Activated CD4-positive, alpha-beta memory T cell treated with anti-CD3 and anti-CD28 coated beads for 36 hours (primary cell): ENCODE results near the gene LMAN1L. TPM values are rescaled to one million over a fixed set of nuclear protein-coding genes. Genes with fewer than 3 reads are reported as not detected.

ENCODE experiments used
- CTCF ChIA-PET: fragments of 350-600 bp; sonication (Branson Sonifier 250); formaldehyde crosslinking; loops from one replicate; lab custom pipeline; 2021; ENCODE audit warnings: antibody characterized with exemption, inconsistent platforms; lab: Charles Lee
- POLR2A ChIA-PET: fragments of 350-600 bp; sonication (Branson Sonifier 250); formaldehyde crosslinking; loops from one replicate; lab custom pipeline; 2021; ENCODE audit warnings: antibody characterized with exemption; lab: Charles Lee
- DNase-seq: peaks from one replicate; pipeline ENCODE4 v3.0.0-alpha.2; 2020
- H3K27ac Mint-ChIP-seq: one replicate; pipeline ENCODE4 v1.8.0; 2021; ENCODE audit warnings: mixed read lengths
- H3K27me3 Mint-ChIP-seq: one replicate; pipeline ENCODE4 v1.8.0; 2021; ENCODE audit warnings: mixed read lengths
- H3K36me3 Mint-ChIP-seq: one replicate; pipeline ENCODE4 v1.8.0; 2021; ENCODE audit warnings: mixed read lengths
- H3K4me1 Mint-ChIP-seq: one replicate; pipeline ENCODE4 v1.8.0; 2021; ENCODE audit warnings: low read depth, mixed read lengths
- H3K4me3 Mint-ChIP-seq: one replicate; pipeline ENCODE4 v1.8.0; 2021; ENCODE audit warnings: mild to moderate bottlenecking, mixed read lengths
- H3K9me3 Mint-ChIP-seq: one replicate; pipeline ENCODE4 v1.8.0; 2021; ENCODE audit warnings: mixed read lengths
- intact Hi-C: fragments of 100-400 bp; cut with micrococcal nuclease; formaldehyde crosslinking; loops from one replicate; pipeline ENCODE4 v1.15.1; 2023
- total RNA-seq, 2 experiments: library from RNA; stranded (reverse); gene quantifications; one replicate each; pipeline ENCODE4 v1.2.3, GENCODE V29; 2021

Gene LMAN1L
- total RNA-seq, 2 experiments from 2014 or later, result not detected

GRCh38 chr15:74794248-74794969 lies 18.2 kb upstream of the LMAN1L start:
- DNase-seq, result no peak
- no peaks in the 10 kb centered on the region for H3K9me3 Mint-ChIP-seq

GRCh38 chr15:74794970-74795349 lies 17.7 kb upstream of the LMAN1L start:
- POLR2A ChIA-PET, result interaction anchor here (0.9 to 9.4 kb wide), 2 partner anchors 16 to 20 kb away, joined by 4 to 116 read pairs; partner anchors contain the start of gene CSK
- DNase-seq, result no peak
- H3K27ac Mint-ChIP-seq, result peak overlapping the region; percentile 88
- intact Hi-C loops, result no loop called here
- CTCF ChIA-PET, result interaction anchor here (1.8 to 20.5 kb wide), 6 partner anchors 17 to 159 kb away, joined by 4 to 1220 read pairs (median 10); partner anchors contain the start of genes CSK and ULK3
- H3K36me3 Mint-ChIP-seq, result peaks cover 41% of the 10 kb centered on the region
- peaks cover 90% of the 10 kb centered on the region for H3K4me1 Mint-ChIP-seq
- H3K9me3 Mint-ChIP-seq, result no peaks in the 10 kb centered on the region
- H3K4me3 Mint-ChIP-seq, result peak overlapping the region; percentile 21
- H3K27me3 Mint-ChIP-seq, result no peaks in the 10 kb centered on the region

More at GRCh38 chr15:74794248-74794969, 18.2 kb upstream of the LMAN1L start:
- Mint-ChIP-seq H3K36me3 (peaks cover 41% of the 10 kb centered on the region), H3K27me3 (no peaks in the 10 kb centered on the region), H3K4me1 (peaks cover 90% of the 10 kb centered on the region), H3K4me3 (peak overlapping the region; percentile 21), H3K27ac (peak overlapping the region; percentile 88)
- POLR2A ChIA-PET, result interaction anchor here (0.9 to 9.4 kb wide), 5 partner anchors 10 to 144 kb away, joined by 3 to 116 read pairs (median 11); partner anchors contain the start of genes COX5A and CSK
- CTCF ChIA-PET, result interaction anchor here (0.6 to 20.5 kb wide), 14 partner anchors 10 to 177 kb away, joined by 3 to 1220 read pairs (median 6); partner anchors contain the start of genes CSK, CYP1A1 and ULK3
- intact Hi-C loops, result no loop called here

- H3K27me3 Mint-ChIP-seq, result no peaks in the 10 kb centered on the region
- DNase-seq, result peak; percentile 72
- H3K9me3 Mint-ChIP-seq, result no peaks in the 10 kb centered on the region
- CTCF ChIA-PET, result interaction anchor here (1.8 to 20.5 kb wide), 2 partner anchors 18 to 40 kb away, joined by 4 to 1220 read pairs; partner anchors contain the start of gene CSK
- peaks cover 86% of the 10 kb centered on the region for H3K4me1 Mint-ChIP-seq
- H3K27ac Mint-ChIP-seq, result peak overlapping the region; percentile 87
- intact Hi-C loops, result loop anchor here (1.0 kb wide), 2 partner anchors 9 to 15 kb away; no protein-coding TSS in a partner anchor
- POLR2A ChIA-PET, result interaction anchor here (0.9 to 2.8 kb wide), 4 partner anchors 9 to 23 kb away, joined by 3 to 15 read pairs (median 6); partner anchors contain the start of gene CSK
- peak overlapping the region; percentile 2 for H3K4me3 Mint-ChIP-seq
- H3K36me3 Mint-ChIP-seq, result peaks cover 44% of the 10 kb centered on the region
These were observed 16.5 kb upstream of the LMAN1L start for GRCh38 chr15:74795966-74796625.

DNA sequence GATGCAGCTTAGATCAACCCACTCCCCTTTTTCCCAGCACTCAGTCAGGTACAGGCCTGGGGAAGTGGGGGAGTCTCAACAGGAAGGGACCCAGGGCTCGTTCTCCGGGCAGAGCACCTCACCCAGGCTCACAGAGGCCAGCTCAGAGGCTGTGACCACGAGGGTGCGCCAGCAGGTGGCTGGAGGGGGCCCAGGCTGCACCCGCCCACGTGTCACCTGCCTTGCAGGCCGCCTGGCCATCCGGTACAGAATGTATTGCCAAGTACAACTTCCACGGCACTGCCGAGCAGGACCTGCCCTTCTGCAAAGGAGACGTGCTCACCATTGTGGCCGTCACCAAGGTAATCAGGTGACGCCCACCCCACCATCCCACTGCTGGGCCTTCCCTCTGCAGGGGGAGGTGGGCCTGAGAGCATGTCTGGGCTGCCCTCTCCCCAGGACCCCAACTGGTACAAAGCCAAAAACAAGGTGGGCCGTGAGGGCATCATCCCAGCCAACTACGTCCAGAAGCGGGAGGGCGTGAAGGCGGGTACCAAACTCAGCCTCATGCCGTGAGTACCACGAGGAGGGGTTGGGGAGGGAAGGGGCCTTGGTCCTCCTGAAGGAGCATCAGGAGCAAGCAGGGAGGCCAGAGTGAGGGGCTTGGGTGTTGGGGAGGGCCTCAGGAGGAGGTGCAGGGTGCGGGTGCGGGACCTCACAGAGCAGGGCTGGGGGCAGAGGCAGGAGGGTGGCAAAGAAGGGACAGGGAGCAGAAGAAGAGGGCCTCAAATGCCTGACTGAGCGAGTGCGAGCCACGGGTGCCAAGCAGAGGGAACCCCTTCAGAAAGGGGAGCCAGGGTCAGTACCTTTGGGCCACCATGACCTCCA lies 14.0 kb upstream of the LMAN1L start:
- no peak for DNase-seq
- Mint-ChIP-seq H3K4me1 (peaks cover 60% of the 10 kb centered on the region), H3K27ac (peak overlapping the region; percentile 91), H3K36me3 (peaks cover 51% of the 10 kb centered on the region), H3K4me3 (no peak overlapping the region), H3K9me3 (no peaks in the 10 kb centered on the region), H3K27me3 (no peaks in the 10 kb centered on the region)
- intact Hi-C loops, result no loop called here
- ChIA-PET POLR2A (interaction anchor here (0.6 to 2.8 kb wide), 7 partner anchors 11 to 27 kb away, joined by 3 to 12 read pairs (median 4); no protein-coding TSS in a partner anchor), CTCF (interaction anchor here (0.9 to 20.5 kb wide), 18 partner anchors 8 to 174 kb away, joined by 3 to 1220 read pairs (median 4); partner anchors contain the start of genes CPLX3, CSK, FAM219B and LMAN1L)

DNA sequence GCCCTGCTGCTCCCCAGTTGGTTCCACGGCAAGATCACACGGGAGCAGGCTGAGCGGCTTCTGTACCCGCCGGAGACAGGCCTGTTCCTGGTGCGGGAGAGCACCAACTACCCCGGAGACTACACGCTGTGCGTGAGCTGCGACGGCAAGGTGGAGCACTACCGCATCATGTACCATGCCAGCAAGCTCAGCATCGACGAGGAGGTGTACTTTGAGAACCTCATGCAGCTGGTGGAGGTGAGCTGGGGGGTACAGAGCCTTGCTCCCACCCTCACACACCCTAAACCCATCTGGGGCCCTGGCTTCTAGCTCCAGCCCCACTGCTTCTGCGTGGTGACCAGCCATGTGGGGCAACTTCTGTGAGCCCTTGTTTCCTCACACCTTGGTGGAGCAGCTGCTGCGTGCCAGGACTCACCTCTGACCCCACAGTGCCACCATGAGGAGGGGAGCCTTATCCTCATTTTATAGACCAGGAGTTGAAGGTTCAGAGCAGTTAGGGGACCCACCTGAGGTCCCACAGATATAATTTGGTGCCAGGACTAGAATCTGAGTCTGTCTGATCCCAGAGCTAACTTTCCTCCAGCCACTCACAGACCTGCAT lies 13.3 kb upstream of the LMAN1L start:
- POLR2A ChIA-PET, result interaction anchor here (0.6 to 2.8 kb wide), 7 partner anchors 12 to 28 kb away, joined by 3 to 12 read pairs (median 4); no protein-coding TSS in a partner anchor
- Mint-ChIP-seq H3K4me3 (no peak overlapping the region), H3K27me3 (no peaks in the 10 kb centered on the region), H3K9me3 (no peaks in the 10 kb centered on the region), H3K4me1 (peaks cover 56% of the 10 kb centered on the region), H3K27ac (peak overlapping the region; percentile 91), H3K36me3 (peaks cover 57% of the 10 kb centered on the region)
- CTCF ChIA-PET, result interaction anchor here (0.6 to 20.5 kb wide), 26 partner anchors 8 to 182 kb away, joined by 3 to 1220 read pairs (median 4); partner anchors contain the start of genes CPLX3, CSK, FAM219B and LMAN1L
- intact Hi-C loops, result no loop called here
- DNase-seq, result peak; percentile 51

DNA sequence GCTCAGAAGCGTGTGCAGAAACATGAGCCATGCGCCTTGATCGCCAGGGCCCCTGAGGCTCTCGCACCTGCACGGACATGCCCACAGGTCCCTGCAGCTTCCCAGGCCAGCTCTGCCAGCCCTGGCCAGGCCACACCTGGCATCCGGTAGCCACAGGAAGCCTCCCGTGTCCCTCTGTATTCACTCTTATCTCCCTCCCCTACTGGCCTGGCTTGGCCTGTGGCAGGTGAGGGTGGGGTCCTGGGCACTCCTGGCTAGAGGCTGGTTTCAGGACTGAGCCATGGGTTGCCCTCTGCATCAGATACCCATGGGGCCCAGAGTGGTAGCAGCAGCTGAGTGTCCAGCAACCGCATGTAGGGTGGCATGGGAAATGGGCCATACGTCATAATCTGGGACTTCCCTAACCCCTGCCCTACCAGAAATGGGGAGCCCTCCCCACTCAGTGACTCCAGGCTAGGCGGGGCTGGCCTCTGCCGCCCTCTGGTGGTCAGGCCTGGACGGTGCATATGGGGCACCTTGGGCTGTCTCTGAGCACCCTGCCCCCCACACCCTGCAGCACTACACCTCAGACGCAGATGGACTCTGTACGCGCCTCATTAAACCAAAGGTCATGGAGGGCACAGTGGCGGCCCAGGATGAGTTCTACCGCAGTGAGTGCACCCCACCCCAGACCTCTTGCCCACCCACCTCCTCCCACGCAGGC lies 12.6 kb upstream of the LMAN1L start:
- peaks cover 49% of the 10 kb centered on the region for H3K4me1 Mint-ChIP-seq
- H3K27ac Mint-ChIP-seq, result peak overlapping the region; percentile 91
- H3K36me3 Mint-ChIP-seq, result peaks cover 56% of the 10 kb centered on the region
- intact Hi-C loops, result loop anchor here (1.0 kb wide), 4 partner anchors 11 to 165 kb away; no protein-coding TSS in a partner anchor
- ChIA-PET CTCF (interaction anchor here (0.6 to 20.5 kb wide), 26 partner anchors 8 to 183 kb away, joined by 3 to 1220 read pairs (median 4); partner anchors contain the start of genes CPLX3, CSK, FAM219B and LMAN1L), POLR2A (interaction anchor here (0.7 to 2.8 kb wide), 5 partner anchors 12 to 29 kb away, joined by 3 to 12 read pairs (median 6); no protein-coding TSS in a partner anchor)
- no peaks in the 10 kb centered on the region for H3K27me3 Mint-ChIP-seq
- DNase-seq, result peak; percentile 93
- no peaks in the 10 kb centered on the region for H3K9me3 Mint-ChIP-seq
- no peak overlapping the region for H3K4me3 Mint-ChIP-seq

DNA sequence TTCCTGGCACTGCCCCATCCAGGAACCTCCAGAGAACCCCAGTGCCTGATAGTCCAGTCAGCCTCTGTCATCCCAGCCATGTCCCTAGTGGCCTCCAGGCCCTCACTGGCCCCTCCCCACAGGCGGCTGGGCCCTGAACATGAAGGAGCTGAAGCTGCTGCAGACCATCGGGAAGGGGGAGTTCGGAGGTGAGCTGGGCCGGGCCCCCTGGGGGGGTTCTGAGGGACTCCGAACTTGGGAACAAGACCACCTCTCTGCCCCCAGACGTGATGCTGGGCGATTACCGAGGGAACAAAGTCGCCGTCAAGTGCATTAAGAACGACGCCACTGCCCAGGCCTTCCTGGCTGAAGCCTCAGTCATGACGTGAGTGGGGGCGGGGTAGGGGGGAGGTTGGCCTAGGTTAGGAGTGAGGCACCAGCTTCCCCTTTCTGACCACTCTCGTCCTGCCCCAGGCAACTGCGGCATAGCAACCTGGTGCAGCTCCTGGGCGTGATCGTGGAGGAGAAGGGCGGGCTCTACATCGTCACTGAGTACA lies 12.0 kb upstream of the LMAN1L start:
- intact Hi-C loops, result loop anchor here (1.0 kb wide), 4 partner anchors 11 to 165 kb away; no protein-coding TSS in a partner anchor
- CTCF ChIA-PET, result interaction anchor here (1.2 to 20.5 kb wide), 5 partner anchors 23 to 170 kb away, joined by 4 to 1220 read pairs (median 11); partner anchors contain the start of gene CSK
- H3K4me3 Mint-ChIP-seq, result no peak overlapping the region
- peaks cover 56% of the 10 kb centered on the region for H3K36me3 Mint-ChIP-seq
- POLR2A ChIA-PET, result interaction anchor here (1.7 to 2.8 kb wide), 3 partner anchors 13 to 29 kb away, joined by 6 to 12 read pairs (median 9); no protein-coding TSS in a partner anchor
- DNase-seq, result no peak
- H3K9me3 Mint-ChIP-seq, result no peaks in the 10 kb centered on the region
- H3K4me1 Mint-ChIP-seq, result peaks cover 44% of the 10 kb centered on the region
- peak overlapping the region; percentile 91 for H3K27ac Mint-ChIP-seq
- no peaks in the 10 kb centered on the region for H3K27me3 Mint-ChIP-seq

GRCh38 chr15:74801311-74801997 lies 11.2 kb upstream of the LMAN1L start:
- peaks cover 54% of the 10 kb centered on the region for H3K36me3 Mint-ChIP-seq
- POLR2A ChIA-PET, result interaction anchor here (2.8 kb wide), 1 partner anchor 30 kb away, joined by 12 read pairs; no protein-coding TSS in a partner anchor
- DNase-seq, result no peak
- H3K9me3 Mint-ChIP-seq, result no peaks in the 10 kb centered on the region
- no peaks in the 10 kb centered on the region for H3K27me3 Mint-ChIP-seq
- H3K4me3 Mint-ChIP-seq, result no peak overlapping the region
- CTCF ChIA-PET, result interaction anchor here (20.5 kb wide), 1 partner anchor 24 kb away, joined by 1220 read pairs; the partner anchor contains the start of gene CSK
- H3K4me1 Mint-ChIP-seq, result peaks cover 37% of the 10 kb centered on the region
- intact Hi-C loops, result no loop called here
- peak overlapping the region; percentile 42 for H3K27ac Mint-ChIP-seq

- Mint-ChIP-seq H3K36me3 (peaks cover 54% of the 10 kb centered on the region), H3K27ac (no peak overlapping the region)
- CTCF ChIA-PET, result interaction anchor here (20.5 kb wide), 1 partner anchor 25 kb away, joined by 1220 read pairs; the partner anchor contains the start of gene CSK
These were observed 10.3 kb upstream of the LMAN1L start for GRCh38 chr15:74802290-74802689.

More at GRCh38 chr15:74802290-74802689, 10.3 kb upstream of the LMAN1L start:
- H3K27me3 Mint-ChIP-seq, result no peaks in the 10 kb centered on the region
- peaks cover 35% of the 10 kb centered on the region for H3K4me1 Mint-ChIP-seq
- H3K9me3 Mint-ChIP-seq, result no peaks in the 10 kb centered on the region
- DNase-seq, result no peak
- intact Hi-C loops, result no loop called here
- POLR2A ChIA-PET, result no interaction called here
- H3K4me3 Mint-ChIP-seq, result no peak overlapping the region
